SK-N-SH (cell line): ENCODE data around the gene CFAP68.

ENCODE experiments used
- CHD2 ChIP-seq: fragments of 150-350 bp; IDR thresholded peaks from 2 replicates; pipeline ENCODE4 v1.6.1; 2018; ENCODE audit warnings: low read length; ENCODE audit not compliant: partially characterized antibody
- EP300 ChIP-seq, 2 experiments: IDR thresholded peaks; 2 replicates each; pipeline versions ENCODE4 v1.4.0 to v1.6.1; 2012; ENCODE audit warnings: borderline replicate concordance in 1 of 2, low read depth in 1 of 2, low read length in 1 of 2
- EZH2phosphoT487 ChIP-seq: fragments of 200-600 bp; sonication (generic); IDR thresholded peaks from 2 replicates; pipeline ENCODE4 v1.6.1; 2017; ENCODE audit warnings: low read depth, mixed run types, mild to moderate bottlenecking, antibody characterized with exemption, moderate library complexity, borderline replicate concordance
- IRF3 ChIP-seq: fragments of 150-350 bp; IDR thresholded peaks from 2 replicates; pipeline ENCODE4 v1.6.1; 2016; ENCODE audit warnings: mild to moderate bottlenecking, low read depth, low read length
- MAX ChIP-seq: IDR thresholded peaks from 2 replicates; pipeline ENCODE4 v1.4.0; 2012; ENCODE audit warnings: low read depth
- MEF2A ChIP-seq: IDR thresholded peaks from 2 replicates; pipeline ENCODE4 v1.4.0; 2012; ENCODE audit warnings: low read depth, borderline replicate concordance
- PBX3 ChIP-seq: IDR thresholded peaks from 2 replicates; pipeline ENCODE4; 2012
- RAD21 ChIP-seq: IDR thresholded peaks from 2 replicates; pipeline ENCODE4 v1.6.1; 2012; ENCODE audit warnings: mild to moderate bottlenecking, low read length
- REST ChIP-seq: IDR thresholded peaks from 2 replicates; pipeline ENCODE4 v1.6.1; 2012; ENCODE audit warnings: mild to moderate bottlenecking, low read depth, low read length, moderate library complexity
- RFX5 ChIP-seq: IDR thresholded peaks from 2 replicates; pipeline ENCODE4 v1.6.1; 2012; ENCODE audit warnings: mild to moderate bottlenecking, improper control_type of control experiment, low read length
- USF2 ChIP-seq: fragments of 150-350 bp; IDR thresholded peaks from 2 replicates; pipeline ENCODE4 v1.6.1; 2017; ENCODE audit warnings: antibody characterized with exemption, low read length, low read depth, borderline replicate concordance
- YY1 ChIP-seq: IDR thresholded peaks from 2 replicates; pipeline ENCODE4 v1.4.0; 2012; ENCODE audit warnings: low read depth, mild to moderate bottlenecking
- TF ChIP-seq, protein P1 (sequence below): fragments of 200-600 bp; sonication (generic); IDR thresholded peaks from 2 replicates; pipeline ENCODE4 v1.6.1; 2017; ENCODE audit warnings: antibody characterized with exemption, mild to moderate bottlenecking, moderate library complexity

DNA sequence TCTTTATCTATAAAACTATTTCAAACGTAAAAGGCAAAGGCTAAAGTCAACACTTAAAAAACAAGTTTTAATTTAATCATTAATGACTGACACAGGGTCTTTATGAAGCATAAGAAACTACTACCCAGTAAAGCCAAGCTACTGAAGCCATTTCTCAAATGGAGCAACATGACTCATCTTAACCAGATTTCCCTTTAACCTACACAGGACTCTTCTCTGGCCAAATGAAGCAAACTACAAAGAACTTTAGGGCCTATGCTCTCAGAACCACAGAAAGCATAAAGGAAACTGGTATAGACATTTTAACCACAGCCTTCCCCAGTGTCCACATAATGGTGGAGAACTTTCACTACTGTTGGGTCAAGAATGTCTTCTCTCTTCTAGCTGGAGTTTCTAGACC, 42.6 kb upstream of the CFAP68 start:
- TF ChIP-seq USF2 = no peak
- TF ChIP-seq, protein P1, sequence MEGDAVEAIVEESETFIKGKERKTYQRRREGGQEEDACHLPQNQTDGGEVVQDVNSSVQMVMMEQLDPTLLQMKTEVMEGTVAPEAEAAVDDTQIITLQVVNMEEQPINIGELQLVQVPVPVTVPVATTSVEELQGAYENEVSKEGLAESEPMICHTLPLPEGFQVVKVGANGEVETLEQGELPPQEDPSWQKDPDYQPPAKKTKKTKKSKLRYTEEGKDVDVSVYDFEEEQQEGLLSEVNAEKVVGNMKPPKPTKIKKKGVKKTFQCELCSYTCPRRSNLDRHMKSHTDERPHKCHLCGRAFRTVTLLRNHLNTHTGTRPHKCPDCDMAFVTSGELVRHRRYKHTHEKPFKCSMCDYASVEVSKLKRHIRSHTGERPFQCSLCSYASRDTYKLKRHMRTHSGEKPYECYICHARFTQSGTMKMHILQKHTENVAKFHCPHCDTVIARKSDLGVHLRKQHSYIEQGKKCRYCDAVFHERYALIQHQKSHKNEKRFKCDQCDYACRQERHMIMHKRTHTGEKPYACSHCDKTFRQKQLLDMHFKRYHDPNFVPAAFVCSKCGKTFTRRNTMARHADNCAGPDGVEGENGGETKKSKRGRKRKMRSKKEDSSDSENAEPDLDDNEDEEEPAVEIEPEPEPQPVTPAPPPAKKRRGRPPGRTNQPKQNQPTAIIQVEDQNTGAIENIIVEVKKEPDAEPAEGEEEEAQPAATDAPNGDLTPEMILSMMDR = no peak
- TF ChIP-seq CHD2 = no peak
- no peak for TF ChIP-seq MAX
- no peak for TF ChIP-seq EP300 (IDR thresholded peaks at IDR 0.05; ENCODE audit: borderline replicate concordance in 1 of 2, low read depth in 1 of 2, low read length in 1 of 2)
- no peak for TF ChIP-seq REST
- no peak for TF ChIP-seq PBX3
- TF ChIP-seq RFX5 = no peak
- no peak for TF ChIP-seq YY1
- TF ChIP-seq IRF3 = no peak
- TF ChIP-seq EZH2phosphoT487 = no peak
- no peak for TF ChIP-seq MEF2A
- TF ChIP-seq RAD21 = no peak
